ENCODE measurements around the gene PRM2. TPM values are rescaled to one million over a fixed set of nuclear protein-coding genes. Genes with fewer than 3 reads are reported as not detected.
A peak's percentile ranks its signal among the peaks of the same experiment; 100 is the strongest.

The PRM2 gene
- total RNA-seq, 1 donor from 2014 or later = not detected

GRCh38 chr16:11315510-11315909 lies 39.2 kb upstream of the PRM2 start:
- intact Hi-C loops (cut with DNase I) = no loop called here
- no peaks in the 10 kb centered on the region for H3K27me3 ChIP-seq
- no peak for DNase-seq (ENCODE audit: extremely low spot score in 2 of 2)
- no peaks in the 10 kb centered on the region for H3K9me3 ChIP-seq
- no peak overlapping the region for H3K4me3 ChIP-seq
- H3K36me3 ChIP-seq = no peaks in the 10 kb centered on the region
- H3K4me1 ChIP-seq = peaks cover 14% of the 10 kb centered on the region
- H3K27ac ChIP-seq = no peak overlapping the region
- TF ChIP-seq POLR2A (IDR thresholded peaks at IDR 0.05) (no peak), POLR2AphosphoS5 (IDR thresholded peaks at IDR 0.05; ENCODE audit: insufficient read depth in 1 of 2, low read depth in 1 of 2) (no peak), CTCF (IDR thresholded peaks at IDR 0.05) (no peak)

GRCh38 chr16:11314309-11314894 lies 38.1 kb upstream of the PRM2 start:
- Histone ChIP-seq H3K4me3 (no peak overlapping the region), H3K27me3 (no peaks in the 10 kb centered on the region), H3K9me3 (no peaks in the 10 kb centered on the region), H3K36me3 (no peaks in the 10 kb centered on the region), H3K27ac (no peak overlapping the region), H3K4me1 (peaks cover 14% of the 10 kb centered on the region)
- intact Hi-C loops (cut with DNase I) = no loop called here
- DNase-seq (ENCODE audit: extremely low spot score in 2 of 2) = no peak
- TF ChIP-seq POLR2A (IDR thresholded peaks at IDR 0.05) (no peak), POLR2AphosphoS5 (IDR thresholded peaks at IDR 0.05; ENCODE audit: insufficient read depth in 1 of 2, low read depth in 1 of 2) (no peak), CTCF (IDR thresholded peaks at IDR 0.05) (no peak)

- Histone ChIP-seq H3K36me3 (no peaks in the 10 kb centered on the region), H3K4me3 (no peak overlapping the region), H3K27me3 (no peaks in the 10 kb centered on the region), H3K4me1 (peaks cover 14% of the 10 kb centered on the region), H3K9me3 (no peaks in the 10 kb centered on the region), H3K27ac (no peak overlapping the region)
- no peak for DNase-seq (ENCODE audit: extremely low spot score in 2 of 2)
- TF ChIP-seq POLR2A (IDR thresholded peaks at IDR 0.05) (no peak), CTCF (IDR thresholded peaks at IDR 0.05) (no peak), POLR2AphosphoS5 (IDR thresholded peaks at IDR 0.05; ENCODE audit: insufficient read depth in 1 of 2, low read depth in 1 of 2) (no peak)
- intact Hi-C loops (cut with DNase I) = no loop called here
These were observed 37.4 kb upstream of the PRM2 start for GRCh38 chr16:11313493-11314308.

GRCh38 chr16:11312718-11313492 lies 36.6 kb upstream of the PRM2 start:
- DNase-seq (ENCODE audit: extremely low spot score in 2 of 2) = no peak
- intact Hi-C loops (cut with DNase I) = no loop called here
- no peak overlapping the region for H3K4me3 ChIP-seq
- H3K36me3 ChIP-seq = no peaks in the 10 kb centered on the region
- H3K27me3 ChIP-seq = no peaks in the 10 kb centered on the region
- H3K27ac ChIP-seq = peak overlapping the region; percentile 21
- no peaks in the 10 kb centered on the region for H3K9me3 ChIP-seq
- H3K4me1 ChIP-seq = peaks cover 14% of the 10 kb centered on the region
- TF ChIP-seq POLR2A (IDR thresholded peaks at IDR 0.05) (no peak), POLR2AphosphoS5 (IDR thresholded peaks at IDR 0.05; ENCODE audit: insufficient read depth in 1 of 2, low read depth in 1 of 2) (no peak), CTCF (IDR thresholded peaks at IDR 0.05) (no peak)
